ENCODE results near the gene CSF1R.
"Not testable (repeated sequence)": the region's sequence is repeated elsewhere in the genome, so short reads cannot be mapped to it uniquely, and the experiment has no call there.

CSF1R gene

GRCh38 chr5:150033334-150033733, 53.0 kb downstream of the CSF1R start:
- no peak for TF ChIP-seq CTCF (IDR thresholded peaks at IDR 0.05; ENCODE audit: poor library complexity, severe bottlenecking)
- peaks cover 11% of the 10 kb centered on the region for H3K4me1 ChIP-seq (ENCODE audit: insufficient read depth, poor library complexity, severe bottlenecking)
- no peaks in the 10 kb centered on the region for H3K27me3 ChIP-seq (ENCODE audit: insufficient read depth, poor library complexity, severe bottlenecking)
- H3K36me3 ChIP-seq (ENCODE audit: low read depth): peaks cover 95% of the 10 kb centered on the region
- no peak overlapping the region for H3K4me3 ChIP-seq (ENCODE audit: severe bottlenecking)
- no peak for ATAC-seq (ENCODE audit: low read depth)
- H3K9me3 ChIP-seq (ENCODE audit: severe bottlenecking): no peaks in the 10 kb centered on the region
- no peak for DNase-seq (ENCODE audit: low spot score)
- H3K27ac ChIP-seq (ENCODE audit: poor library complexity, severe bottlenecking): no peak overlapping the region

GRCh38 chr5:150028047-150028446, 58.3 kb downstream of the CSF1R start:
- not testable (repeated sequence) for ATAC-seq (ENCODE audit: low read depth); H3K4me1 ChIP-seq (ENCODE audit: insufficient read depth, poor library complexity, severe bottlenecking); DNase-seq (ENCODE audit: low spot score); H3K4me3 ChIP-seq (ENCODE audit: severe bottlenecking); H3K27ac ChIP-seq (ENCODE audit: poor library complexity, severe bottlenecking); H3K27me3 ChIP-seq (ENCODE audit: insufficient read depth, poor library complexity, severe bottlenecking); H3K9me3 ChIP-seq (ENCODE audit: severe bottlenecking)
- H3K36me3 ChIP-seq (ENCODE audit: low read depth): peaks cover 97% of the 10 kb centered on the region

GRCh38 chr5:150026682-150027172, 59.6 kb downstream of the CSF1R start:
- ATAC-seq (ENCODE audit: low read depth): no peak
- H3K27ac ChIP-seq (ENCODE audit: poor library complexity, severe bottlenecking): no peak overlapping the region
- no peak for DNase-seq (ENCODE audit: low spot score)
- H3K36me3 ChIP-seq (ENCODE audit: low read depth): peaks cover 86% of the 10 kb centered on the region
- H3K27me3 ChIP-seq (ENCODE audit: insufficient read depth, poor library complexity, severe bottlenecking): no peaks in the 10 kb centered on the region
- H3K9me3 ChIP-seq (ENCODE audit: severe bottlenecking): no peaks in the 10 kb centered on the region
- TF ChIP-seq CTCF (IDR thresholded peaks at IDR 0.05; ENCODE audit: poor library complexity, severe bottlenecking): no peak
- H3K4me3 ChIP-seq (ENCODE audit: severe bottlenecking): no peak overlapping the region
- H3K4me1 ChIP-seq (ENCODE audit: insufficient read depth, poor library complexity, severe bottlenecking): peaks cover 15% of the 10 kb centered on the region

- H3K27ac ChIP-seq (ENCODE audit: poor library complexity, severe bottlenecking): no peak overlapping the region
- H3K9me3 ChIP-seq (ENCODE audit: severe bottlenecking): no peaks in the 10 kb centered on the region
- H3K4me3 ChIP-seq (ENCODE audit: severe bottlenecking): no peak overlapping the region
- H3K27me3 ChIP-seq (ENCODE audit: insufficient read depth, poor library complexity, severe bottlenecking): no peaks in the 10 kb centered on the region
- DNase-seq (ENCODE audit: low spot score) (no peak), ATAC-seq (ENCODE audit: low read depth) (no peak)
- peaks cover 27% of the 10 kb centered on the region for H3K4me1 ChIP-seq (ENCODE audit: insufficient read depth, poor library complexity, severe bottlenecking)
- peaks cover 84% of the 10 kb centered on the region for H3K36me3 ChIP-seq (ENCODE audit: low read depth)
- TF ChIP-seq CTCF (IDR thresholded peaks at IDR 0.05; ENCODE audit: poor library complexity, severe bottlenecking): no peak
Observed at GRCh38 chr5:150024346-150024984, 61.9 kb downstream of the CSF1R start.

- no peak for TF ChIP-seq CTCF (IDR thresholded peaks at IDR 0.05; ENCODE audit: poor library complexity, severe bottlenecking)
- no peaks in the 10 kb centered on the region for H3K9me3 ChIP-seq (ENCODE audit: severe bottlenecking)
- no peak for ATAC-seq (ENCODE audit: low read depth)
- H3K4me1 ChIP-seq (ENCODE audit: insufficient read depth, poor library complexity, severe bottlenecking): peaks cover 27% of the 10 kb centered on the region
- H3K27ac ChIP-seq (ENCODE audit: poor library complexity, severe bottlenecking): peak overlapping the region; percentile 94
- H3K36me3 ChIP-seq (ENCODE audit: low read depth): peaks cover 86% of the 10 kb centered on the region
- H3K4me3 ChIP-seq (ENCODE audit: severe bottlenecking): no peak overlapping the region
- DNase-seq (ENCODE audit: low spot score): no peak
- no peaks in the 10 kb centered on the region for H3K27me3 ChIP-seq (ENCODE audit: insufficient read depth, poor library complexity, severe bottlenecking)
Observed at GRCh38 chr5:150023136-150023535, 63.2 kb downstream of the CSF1R start.
